Thyroid gland (tissue), 4 donors: ENCODE results near the gene ZNF593OS. TPM values are rescaled to one million over a fixed set of nuclear protein-coding genes. Genes with fewer than 3 reads are reported as not detected.

Source experiments
- DNase-seq, 2 donors: peaks; one replicate each; pipeline ENCODE4 v3.0.0-alpha.2; 2019
- H3K27ac ChIP-seq, 3 donors: fragments of 200-600 bp; sonication (generic); 1 replicate in 2 of 3; 2 replicates in 1 of 3; pipeline ENCODE4 v1.5.1; 2016 to 2019; ENCODE audit warnings: mild to moderate bottlenecking in 1 of 3, moderate library complexity in 1 of 3
- H3K27me3 ChIP-seq: fragments of 200-600 bp; sonication (generic); one replicate; pipeline ENCODE4 v1.5.1; 2019
- H3K36me3 ChIP-seq, 2 donors: fragments of 200-600 bp; sonication (generic); one replicate each; pipeline ENCODE4 v1.5.1; 2016 to 2019
- H3K4me1 ChIP-seq, 2 donors: fragments of 200-600 bp; sonication (generic); one replicate each; pipeline ENCODE4 v1.5.1; 2017 to 2019
- H3K4me3 ChIP-seq, 3 donors: fragments of 200-600 bp; sonication (generic); replicated peaks in 1 of 3; 1 replicate in 2 of 3; 2 replicates in 1 of 3; pipeline ENCODE4 v1.5.1; 2016; ENCODE audit warnings: mild to moderate bottlenecking in 1 of 3
- H3K9me3 ChIP-seq: fragments of 200-600 bp; sonication (generic); one replicate; pipeline ENCODE4 v1.5.1; 2017
- POLR2A ChIP-seq, 2 donors: fragments of 450-650 bp; IDR thresholded peaks; one replicate each; pipeline ENCODE4 v1.6.1; 2017; ENCODE audit warnings: antibody characterized with exemption in 2 of 2, mild to moderate bottlenecking in 2 of 2, moderate library complexity in 1 of 2
- WGBS, 2 donors: methylation state at CpG; one replicate each; pipeline ENCODE4 v1.1.5; 2017; 5-methylcytosine and 5-hydroxymethylcytosine counted together
- intact Hi-C: fragments of 100-400 bp; cut with DNase I; formaldehyde crosslinking; loops from one replicate; pipeline ENCODE4 v1.15.1; 2023
- total RNA-seq, 4 donors: library from RNA; depleted of rRNA; stranded (reverse); fragments of >200 nt; gene quantifications; one replicate each; pipeline ENCODE4 v1.2.3, GENCODE V29; 2016
- TF ChIP-seq, protein P1 (sequence below), 6 experiments: fragments of 200-600 bp in 3 of 6; fragments of 450-650 bp in 3 of 6; sonication (generic) in 3 of 6; IDR thresholded peaks; one replicate each; pipeline ENCODE4 v1.5.1; 2016 to 2019; ENCODE audit warnings: antibody characterized with exemption in 6 of 6, mild to moderate bottlenecking in 2 of 6, inconsistent platforms in 1 of 6, moderate library complexity in 1 of 6

ZNF593OS gene
- total RNA-seq, 4 donors from 2014 or later = 0.33 TPM; not detected in 3

DNA sequence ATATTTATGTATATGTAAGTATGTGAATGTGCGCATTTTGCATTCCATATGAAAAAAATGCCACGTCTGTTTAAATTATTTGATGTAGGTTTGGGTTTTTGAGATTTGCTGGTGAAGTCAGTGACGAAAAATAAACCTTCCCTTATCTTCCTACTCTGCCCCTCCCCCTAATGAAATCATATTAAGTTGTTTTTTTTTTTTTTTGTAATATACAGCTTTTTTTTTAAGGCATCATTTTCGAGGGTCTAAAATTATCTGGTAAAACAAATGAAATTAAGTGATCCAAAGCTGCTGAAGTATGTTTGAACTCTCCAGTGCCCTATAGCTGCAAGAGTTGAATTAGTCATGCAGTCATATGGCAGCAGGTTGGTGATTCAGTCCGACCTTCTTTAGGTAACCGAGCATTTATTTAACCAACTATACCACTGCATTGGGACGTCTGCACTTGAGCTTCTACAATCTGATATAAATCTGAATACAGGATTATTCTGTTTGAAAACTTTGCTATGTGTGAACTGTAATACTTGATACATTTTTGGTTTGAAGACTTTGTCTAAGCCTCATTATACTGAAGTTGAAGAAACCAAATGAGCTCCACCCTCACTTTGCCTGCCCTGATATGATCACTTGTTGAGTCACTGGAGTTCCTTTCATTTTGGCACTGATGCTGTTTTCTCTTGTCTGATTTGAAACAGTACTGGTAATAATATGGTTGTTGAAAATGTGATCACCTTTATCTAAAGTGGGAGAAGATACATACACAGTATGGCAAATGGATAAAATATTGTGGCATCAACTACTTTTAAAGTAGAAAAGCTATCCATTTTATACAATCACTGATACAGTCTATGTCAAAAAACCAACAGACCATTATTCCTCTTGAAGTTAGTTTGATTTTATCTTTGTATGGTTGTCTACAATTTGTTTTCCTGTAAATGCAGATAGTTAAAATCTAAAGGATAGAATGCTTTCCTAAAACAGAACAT is 48.4 kb downstream of the ZNF593OS start:
- Histone ChIP-seq H3K27ac (peak overlapping the region; percentile 10 to 80 (median 69)), H3K4me3 (no peak overlapping the region), H3K4me1 (peaks cover 50 to 71% of the 10 kb centered on the region in 2 donors), H3K36me3 (no peaks in the 10 kb centered on the region), H3K27me3 (no peaks in the 10 kb centered on the region), H3K9me3 (no peaks in the 10 kb centered on the region)
- intact Hi-C loops = no loop called here
- 81 to 84% methylated on average over 7 of the region's 7 CpGs for WGBS, 2 donors
- TF ChIP-seq, protein P1, sequence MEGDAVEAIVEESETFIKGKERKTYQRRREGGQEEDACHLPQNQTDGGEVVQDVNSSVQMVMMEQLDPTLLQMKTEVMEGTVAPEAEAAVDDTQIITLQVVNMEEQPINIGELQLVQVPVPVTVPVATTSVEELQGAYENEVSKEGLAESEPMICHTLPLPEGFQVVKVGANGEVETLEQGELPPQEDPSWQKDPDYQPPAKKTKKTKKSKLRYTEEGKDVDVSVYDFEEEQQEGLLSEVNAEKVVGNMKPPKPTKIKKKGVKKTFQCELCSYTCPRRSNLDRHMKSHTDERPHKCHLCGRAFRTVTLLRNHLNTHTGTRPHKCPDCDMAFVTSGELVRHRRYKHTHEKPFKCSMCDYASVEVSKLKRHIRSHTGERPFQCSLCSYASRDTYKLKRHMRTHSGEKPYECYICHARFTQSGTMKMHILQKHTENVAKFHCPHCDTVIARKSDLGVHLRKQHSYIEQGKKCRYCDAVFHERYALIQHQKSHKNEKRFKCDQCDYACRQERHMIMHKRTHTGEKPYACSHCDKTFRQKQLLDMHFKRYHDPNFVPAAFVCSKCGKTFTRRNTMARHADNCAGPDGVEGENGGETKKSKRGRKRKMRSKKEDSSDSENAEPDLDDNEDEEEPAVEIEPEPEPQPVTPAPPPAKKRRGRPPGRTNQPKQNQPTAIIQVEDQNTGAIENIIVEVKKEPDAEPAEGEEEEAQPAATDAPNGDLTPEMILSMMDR (IDR thresholded peaks at IDR 0.05) = no peak
- no peak for TF ChIP-seq POLR2A (IDR thresholded peaks at IDR 0.05)
- DNase-seq = no peak

GRCh38 chr1:26121854-26122773 is 49.5 kb downstream of the ZNF593OS start:
- H3K4me3 ChIP-seq = no peak overlapping the region
- no peaks in the 10 kb centered on the region for H3K27me3 ChIP-seq
- peak; percentile 59 to 63 for DNase-seq
- H3K36me3 ChIP-seq = no peaks in the 10 kb centered on the region
- peaks cover 48 to 60% of the 10 kb centered on the region in 2 donors for H3K4me1 ChIP-seq
- WGBS, 2 donors = 47 to 60% methylated on average over 8 of the region's 8 CpGs
- TF ChIP-seq POLR2A (IDR thresholded peaks at IDR 0.05) = peak in 1 of 2 donors; percentile 25
- TF ChIP-seq, protein P1 (IDR thresholded peaks at IDR 0.05) = peak in 1 of 6 experiments; percentile 7
- intact Hi-C loops = no loop called here
- H3K27ac ChIP-seq = peak overlapping the region; percentile 10 to 80 (median 69)
- no peaks in the 10 kb centered on the region for H3K9me3 ChIP-seq

- no peaks in the 10 kb centered on the region for H3K27me3 ChIP-seq
- no peak for TF ChIP-seq POLR2A (IDR thresholded peaks at IDR 0.05)
- TF ChIP-seq, protein P1 (IDR thresholded peaks at IDR 0.05) = no peak
- DNase-seq = no peak
- 80 to 82% methylated on average over 9 of the region's 9 CpGs for WGBS, 2 donors
- no peak overlapping the region for H3K4me3 ChIP-seq
- peaks cover 51 to 62% of the 10 kb centered on the region in 2 donors for H3K4me1 ChIP-seq
- H3K27ac ChIP-seq = peak overlapping the region in 2 of 3 donors; percentile 69 to 80
- no peaks in the 10 kb centered on the region for H3K36me3 ChIP-seq
- intact Hi-C loops = no loop called here
- H3K9me3 ChIP-seq = no peaks in the 10 kb centered on the region
These were observed 51.6 kb downstream of the ZNF593OS start for GRCh38 chr1:26119892-26120608.

Other genes with a start within 250 kb of the ZNF593OS start
- gene PAFAH2, start 173.8 kb downstream of the ZNF593OS start, total RNA-seq = 10 to 100 TPM; 22.5 to 35.4 (median 30.7) TPM
- 1 to 10 TPM in 1 of 4 donors, under 1 TPM in 1, not detected in 2; 0.13 to 1.2 TPM for gene EXTL1, start 150.1 kb downstream of the ZNF593OS start, total RNA-seq
- 10 to 100 TPM; 12.5 to 55.9 (median 43.4) TPM for gene SLC30A2, start 125.7 kb downstream of the ZNF593OS start, total RNA-seq
- 1 to 10 TPM in 1 of 4 donors, under 1 TPM in 1, not detected in 2; 0.39 to 1.5 TPM for gene TRIM63, start 104.2 kb downstream of the ZNF593OS start, total RNA-seq
- gene PDIK1L, start 60.0 kb downstream of the ZNF593OS start, total RNA-seq = 10 to 100 TPM; 24.2 to 39.0 (median 25.5) TPM
- 10 to 100 TPM in 1 of 4 donors, 1 to 10 TPM in 3; 3.5 to 15.6 (median 6.8) TPM for gene FAM110D, start 12.8 kb downstream of the ZNF593OS start, total RNA-seq
- not detected for gene C1orf232, start 2.9 kb downstream of the ZNF593OS start, total RNA-seq
- gene ZNF593, start 1.9 kb downstream of the ZNF593OS start, total RNA-seq = 10 to 100 TPM; 18.3 to 65.8 (median 27.3) TPM
- gene CNKSR1, start 5.7 kb upstream of the ZNF593OS start, total RNA-seq = 10 to 100 TPM; 20.0 to 81.2 (median 31.6) TPM
- gene CATSPER4, start 18.8 kb upstream of the ZNF593OS start, total RNA-seq = not detected
- gene CEP85, start 62.4 kb upstream of the ZNF593OS start, total RNA-seq = 10 to 100 TPM; 16.0 to 27.0 (median 17.0) TPM
- gene SH3BGRL3, start 108.3 kb upstream of the ZNF593OS start, total RNA-seq = 10 to 100 TPM; 18.8 to 58.2 (median 37.4) TPM
- gene UBXN11, start 134.8 kb upstream of the ZNF593OS start, total RNA-seq = 10 to 100 TPM; 23.9 to 35.4 (median 30.2) TPM
- 10 to 100 TPM in 1 of 4 donors, 1 to 10 TPM in 1, not detected in 2; 3.0 to 12.3 TPM for gene CD52, start 146.1 kb upstream of the ZNF593OS start, total RNA-seq
- gene CRYBG2, start 182.3 kb upstream of the ZNF593OS start, total RNA-seq = not detected
- gene ZNF683, start 200.9 kb upstream of the ZNF593OS start, total RNA-seq = under 1 TPM in 1 of 4 donors, not detected in 3; 0.59 TPM
- not detected for gene LIN28A, start 239.0 kb upstream of the ZNF593OS start, total RNA-seq